IPS-20b (cell line): ENCODE data around the gene FAM90A1.
"Not testable (repeated sequence)": the region's sequence is repeated elsewhere in the genome, so short reads cannot be mapped to it uniquely, and the experiment has no call there.

Experiments used
- H3K27ac ChIP-seq: one replicate; pipeline ENCODE4 v1.5.1; 2013; ENCODE audit warnings: low read length
- H3K27me3 ChIP-seq: 2 replicates; pipeline ENCODE4 v1.6.1; 2013; ENCODE audit warnings: mild to moderate bottlenecking, low read length, inconsistent platforms; ENCODE audit not compliant: insufficient read depth
- H3K36me3 ChIP-seq: 2 replicates; pipeline ENCODE4 v1.6.1; 2013; ENCODE audit warnings: low read depth, mild to moderate bottlenecking, inconsistent platforms, low read length, moderate library complexity; ENCODE audit not compliant: insufficient read depth
- H3K4me1 ChIP-seq: 2 replicates; pipeline ENCODE4 v1.6.1; 2013; ENCODE audit warnings: mild to moderate bottlenecking, control low read depth, inconsistent platforms, low read length, moderate library complexity; ENCODE audit not compliant: insufficient read depth
- H3K4me3 ChIP-seq: 2 replicates; pipeline ENCODE4 v1.5.1; 2013; ENCODE audit warnings: mild to moderate bottlenecking, low read length, inconsistent platforms
- H3K9ac ChIP-seq: 2 replicates; pipeline ENCODE4 v1.6.1; 2013; ENCODE audit warnings: low read depth, mild to moderate bottlenecking, inconsistent platforms, low read length, moderate library complexity
- H3K9me3 ChIP-seq: 2 replicates; pipeline ENCODE4 v1.6.1; 2013; ENCODE audit warnings: mild to moderate bottlenecking, low read depth, low read length, inconsistent platforms; ENCODE audit not compliant: insufficient read depth

The FAM90A1 gene

GRCh38 chr12:8231049-8231448 is 3.6 kb upstream of the FAM90A1 start:
- not testable (repeated sequence) for H3K9ac ChIP-seq, H3K27ac ChIP-seq, H3K27me3 ChIP-seq, H3K36me3 ChIP-seq, H3K9me3 ChIP-seq, H3K4me3 ChIP-seq, H3K4me1 ChIP-seq

- not testable (repeated sequence) for H3K4me3 ChIP-seq, H3K9ac ChIP-seq, H3K36me3 ChIP-seq, H3K9me3 ChIP-seq, H3K27ac ChIP-seq, H3K4me1 ChIP-seq, H3K27me3 ChIP-seq
These were observed 2.1 kb upstream of the FAM90A1 start for GRCh38 chr12:8229486-8229885.

GRCh38 chr12:8228607-8229006 is 1.2 kb upstream of the FAM90A1 start:
- not testable (repeated sequence) for H3K27ac ChIP-seq

GRCh38 chr12:8227732-8228077 is 287 bp upstream of the FAM90A1 start:
- not testable (repeated sequence) for H3K4me1 ChIP-seq, H3K27ac ChIP-seq, H3K9ac ChIP-seq, H3K9me3 ChIP-seq, H3K27me3 ChIP-seq, H3K4me3 ChIP-seq, H3K36me3 ChIP-seq

More at GRCh38 chr12:8228607-8229006, 1.2 kb upstream of the FAM90A1 start:
- H3K4me3 ChIP-seq, H3K9me3 ChIP-seq, H3K27me3 ChIP-seq, H3K36me3 ChIP-seq, H3K4me1 ChIP-seq, H3K9ac ChIP-seq: not testable (repeated sequence)

GRCh38 chr12:8226355-8226754 is 1.1 kb downstream of the FAM90A1 start:
- Histone ChIP-seq H3K9ac (no peak overlapping the region), H3K9me3 (no peaks in the 10 kb centered on the region), H3K36me3 (no peaks in the 10 kb centered on the region), H3K4me1 (no peaks in the 10 kb centered on the region), H3K27me3 (no peaks in the 10 kb centered on the region), H3K4me3 (no peak overlapping the region), H3K27ac (no peak overlapping the region)

GRCh38 chr12:8224782-8225181 is 2.6 kb downstream of the FAM90A1 start:
- not testable (repeated sequence) for H3K27me3 ChIP-seq, H3K4me1 ChIP-seq, H3K9ac ChIP-seq

GRCh38 chr12:8223646-8224045 is 3.8 kb downstream of the FAM90A1 start:
- H3K9me3 ChIP-seq, H3K4me3 ChIP-seq, H3K27ac ChIP-seq, H3K4me1 ChIP-seq, H3K27me3 ChIP-seq, H3K9ac ChIP-seq, H3K36me3 ChIP-seq: not testable (repeated sequence)

More at GRCh38 chr12:8224782-8225181, 2.6 kb downstream of the FAM90A1 start:
- H3K27ac ChIP-seq, H3K36me3 ChIP-seq, H3K4me3 ChIP-seq, H3K9me3 ChIP-seq: not testable (repeated sequence)

- not testable (repeated sequence) for H3K36me3 ChIP-seq, H3K4me1 ChIP-seq, H3K27me3 ChIP-seq, H3K9ac ChIP-seq, H3K9me3 ChIP-seq, H3K4me3 ChIP-seq, H3K27ac ChIP-seq
These were observed 5.1 kb downstream of the FAM90A1 start for GRCh38 chr12:8222303-8222702.

- not testable (repeated sequence) for H3K4me3 ChIP-seq, H3K36me3 ChIP-seq, H3K9me3 ChIP-seq, H3K9ac ChIP-seq, H3K4me1 ChIP-seq, H3K27me3 ChIP-seq, H3K27ac ChIP-seq
These were observed 5.6 kb downstream of the FAM90A1 start for GRCh38 chr12:8221844-8222243.

GRCh38 chr12:8221375-8221774 is 6.0 kb downstream of the FAM90A1 start:
- H3K9ac ChIP-seq, H3K4me1 ChIP-seq, H3K4me3 ChIP-seq, H3K36me3 ChIP-seq, H3K27me3 ChIP-seq, H3K9me3 ChIP-seq, H3K27ac ChIP-seq: not testable (repeated sequence)

GRCh38 chr12:8218711-8219382 is 8.6 kb downstream of the FAM90A1 start:
- not testable (repeated sequence) for H3K9me3 ChIP-seq, H3K4me3 ChIP-seq, H3K4me1 ChIP-seq, H3K27me3 ChIP-seq, H3K36me3 ChIP-seq, H3K9ac ChIP-seq, H3K27ac ChIP-seq

- H3K36me3 ChIP-seq, H3K9me3 ChIP-seq, H3K4me1 ChIP-seq, H3K27ac ChIP-seq, H3K27me3 ChIP-seq, H3K9ac ChIP-seq, H3K4me3 ChIP-seq: not testable (repeated sequence)
These were observed 29.6 kb downstream of the FAM90A1 start for GRCh38 chr12:8197685-8198308.
